ENCODE data around the gene FAM3D. TPM values are rescaled to one million over a fixed set of nuclear protein-coding genes. Genes with fewer than 3 reads are reported as not detected.

FAM3D gene
- polyA plus RNA-seq, 4 donors: 0.82 to 2.0 (median 1.3) TPM; not detected in 1

DNA sequence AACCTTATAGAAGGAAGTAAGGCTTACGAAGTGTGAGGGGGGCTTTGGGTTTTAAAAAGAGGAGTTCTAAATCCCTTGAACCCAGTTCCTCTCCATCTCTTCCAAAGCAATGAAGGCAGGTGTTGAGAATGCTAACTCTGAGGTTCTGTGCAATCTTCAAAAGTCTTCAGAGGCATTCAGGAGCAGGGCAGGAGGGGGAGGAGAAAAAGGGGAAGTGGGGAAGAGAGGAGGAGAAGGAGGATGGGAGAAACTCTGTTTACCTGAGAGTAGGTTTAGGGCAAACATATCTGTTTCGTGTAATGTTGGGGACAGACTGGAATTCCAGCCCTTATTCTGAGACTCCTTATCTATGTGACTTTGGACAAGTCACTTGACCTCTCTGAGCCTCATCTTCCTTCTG is 36.9 kb downstream of the FAM3D start:
- DNase-seq (ENCODE audit: low read depth in 4 of 4, low spot score in 2 of 4): no peak

DNA sequence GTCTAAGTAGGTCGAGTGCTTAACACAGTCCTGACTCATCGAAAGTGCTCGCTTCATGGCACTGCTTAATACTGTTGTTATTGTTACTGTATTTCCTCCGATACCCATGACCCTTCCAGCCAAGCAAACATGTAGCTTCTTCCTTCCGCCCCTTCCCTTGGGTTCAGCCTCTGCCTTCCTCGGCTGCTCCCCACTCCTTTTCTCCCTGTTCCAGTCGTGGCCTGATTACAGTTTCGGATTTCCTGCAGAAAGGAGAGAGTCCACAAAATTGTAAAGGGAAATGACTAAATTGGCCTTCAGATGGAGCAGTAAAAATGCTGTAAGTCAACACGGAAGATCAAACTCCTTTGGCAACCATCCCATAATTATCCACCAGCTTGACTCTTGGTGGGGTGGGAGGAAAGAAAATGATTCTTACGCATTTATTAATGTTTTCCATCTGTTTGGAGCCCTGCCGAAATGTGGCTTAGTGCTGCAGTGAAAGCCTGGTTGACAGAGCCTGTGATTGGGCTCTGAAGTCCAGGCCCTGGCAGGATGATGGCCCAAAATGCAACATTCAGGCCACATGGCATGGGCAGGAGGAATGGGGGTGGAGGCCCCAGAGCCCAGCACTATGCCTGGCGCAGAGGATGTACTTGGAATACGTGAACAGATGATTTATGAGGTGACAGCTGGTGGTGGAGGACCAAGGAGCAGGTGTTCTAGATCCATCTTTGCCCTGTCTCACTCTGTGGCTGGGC is 37.6 kb downstream of the FAM3D start:
- DNase-seq (ENCODE audit: low read depth in 4 of 4, low spot score in 2 of 4): peak in 2 of 4 donors; percentile 44 to 60

DNA sequence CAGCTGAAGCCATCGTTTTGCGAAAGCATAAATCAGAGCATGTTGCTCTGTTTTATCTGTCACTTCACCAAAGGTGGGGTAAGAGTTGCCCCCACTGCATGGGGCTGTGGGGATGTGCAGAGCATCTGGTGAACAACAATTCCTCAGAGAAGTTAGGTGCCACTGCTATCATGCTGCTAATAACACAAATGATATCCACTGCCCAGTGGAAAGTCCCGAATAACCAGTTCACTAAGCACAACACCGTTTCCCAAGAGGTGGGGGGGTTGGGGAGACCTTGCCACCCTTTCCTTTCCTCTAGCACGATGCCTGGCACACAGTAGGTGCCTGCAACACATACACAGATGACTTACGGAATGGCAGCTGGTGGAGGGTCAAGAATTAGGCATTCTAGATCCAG is 38.6 kb downstream of the FAM3D start:
- DNase-seq (ENCODE audit: low read depth in 4 of 4, low spot score in 2 of 4): no peak

DNA sequence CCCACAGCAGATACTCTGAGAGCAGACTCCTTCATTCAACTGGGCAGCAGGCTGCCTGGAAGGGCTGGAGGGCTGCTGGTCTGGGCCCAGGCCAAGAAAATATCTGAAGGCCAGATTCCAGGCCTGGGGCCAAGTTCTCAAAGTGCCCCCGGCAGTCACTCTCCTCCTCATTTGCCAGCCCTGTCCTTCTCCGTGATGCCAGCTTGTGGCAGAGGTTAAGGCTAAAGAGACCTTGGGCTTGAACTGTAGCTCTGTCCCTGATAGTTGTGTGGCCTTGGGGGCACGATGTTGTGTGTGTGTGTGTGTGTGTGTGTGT is 39.0 kb downstream of the FAM3D start:
- DNase-seq (ENCODE audit: low read depth in 4 of 4, low spot score in 2 of 4): no peak

DNA sequence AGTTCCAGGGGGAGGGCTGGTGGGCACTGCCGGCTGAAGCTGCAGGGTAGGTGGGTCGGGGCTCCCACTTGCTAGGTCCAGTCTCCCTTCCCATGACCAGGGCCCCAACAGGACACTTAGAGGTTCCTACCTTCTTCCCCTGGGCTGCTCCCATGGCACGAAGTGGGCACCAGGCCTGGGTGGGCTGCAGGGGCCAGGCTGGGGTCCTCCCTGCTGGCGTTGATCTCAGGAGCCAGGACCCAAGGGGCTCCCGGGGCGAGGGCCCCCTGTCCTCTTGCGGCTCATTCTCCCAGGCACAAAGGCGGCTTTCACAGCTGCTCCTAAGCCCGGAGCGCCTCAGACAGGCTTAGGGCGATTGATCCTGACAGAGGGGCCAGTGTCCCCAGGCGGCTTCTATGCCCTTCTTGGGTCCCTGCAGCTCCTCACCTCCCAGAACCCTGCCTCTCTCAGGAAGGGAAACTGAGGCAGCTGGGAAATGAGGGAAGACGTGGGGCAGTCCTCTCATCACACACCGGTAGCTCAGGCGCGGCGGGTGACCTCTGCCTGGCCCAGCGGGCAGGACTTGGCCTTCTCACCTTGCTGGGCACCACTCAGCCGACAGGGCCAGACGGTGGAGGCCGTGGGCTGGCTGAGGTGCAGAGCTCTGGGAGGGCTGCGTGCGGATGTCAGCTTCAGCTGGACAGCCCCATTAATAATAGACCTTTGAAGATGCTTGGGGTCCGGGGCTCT is 39.6 kb downstream of the FAM3D start:
- DNase-seq (ENCODE audit: low read depth in 4 of 4, low spot score in 2 of 4): no peak

DNA sequence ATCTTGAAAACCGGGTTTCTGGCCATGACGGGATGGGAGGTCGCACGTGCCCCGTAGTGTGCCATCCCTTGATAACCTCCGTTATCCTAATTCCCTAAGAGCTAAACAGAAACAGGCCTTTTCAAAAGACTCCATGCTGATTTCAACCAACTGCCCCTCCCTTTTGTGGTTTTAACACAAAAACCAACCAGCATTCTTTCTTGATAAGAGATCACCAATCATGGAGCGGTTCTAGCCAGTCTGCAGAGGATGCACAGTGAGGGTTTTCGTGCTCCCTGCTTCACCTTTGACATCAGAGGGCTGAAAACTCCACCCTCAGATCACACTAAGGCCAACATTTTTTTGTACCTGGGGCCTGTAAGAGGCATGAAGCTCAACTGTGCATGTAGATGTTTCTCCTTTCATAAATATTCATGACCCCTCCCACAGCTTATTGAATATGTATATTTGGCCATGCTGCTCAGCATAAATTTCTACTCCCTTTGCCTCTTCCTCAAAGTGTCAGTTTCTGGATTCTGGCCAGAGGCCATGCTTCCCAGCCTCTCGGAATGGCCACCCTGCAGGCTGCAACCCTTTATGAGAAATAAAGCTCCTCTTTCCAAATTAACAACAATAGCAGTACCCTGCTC is 41.3 kb downstream of the FAM3D start:
- no peak for DNase-seq (ENCODE audit: low read depth in 4 of 4, low spot score in 2 of 4)

DNA sequence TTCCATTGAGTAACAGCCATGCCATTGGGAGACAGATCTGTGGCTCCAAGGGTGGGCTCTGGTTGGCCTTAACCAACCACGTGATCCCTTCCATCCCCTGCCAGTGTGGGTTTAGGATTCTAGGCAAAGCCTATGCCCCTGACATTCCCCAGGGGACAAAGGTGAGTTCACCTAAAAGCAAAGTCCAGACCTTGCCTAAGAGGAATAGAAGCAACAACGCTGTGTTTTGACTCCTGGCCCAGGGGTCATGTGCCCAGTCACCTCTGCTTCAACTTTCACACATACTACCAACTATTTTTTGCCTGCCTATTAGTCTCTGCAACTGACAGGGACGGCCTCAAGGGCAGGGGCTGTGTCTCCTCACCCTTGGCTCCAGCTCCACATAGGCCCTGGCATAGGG is 42.0 kb downstream of the FAM3D start:
- DNase-seq (ENCODE audit: low read depth in 4 of 4, low spot score in 2 of 4): no peak

DNA sequence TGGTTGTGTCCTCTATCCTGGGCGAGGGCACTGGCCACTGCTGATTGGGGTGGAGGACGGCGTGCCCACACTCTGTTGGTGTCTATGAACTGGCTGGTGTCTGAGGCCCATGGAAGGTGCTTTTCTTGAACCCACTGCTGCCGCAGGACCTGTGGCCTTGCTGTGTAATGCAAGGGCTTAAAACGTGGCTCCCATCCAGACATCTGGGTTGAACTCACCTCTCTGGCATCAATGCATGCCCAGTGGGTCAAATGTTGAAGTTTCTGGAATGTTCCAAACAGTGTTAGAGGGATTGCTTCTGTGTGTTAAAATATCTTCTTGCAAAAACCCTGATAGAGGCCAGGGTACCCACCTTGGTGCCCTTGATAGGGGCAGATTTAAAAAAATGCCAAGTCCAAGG is 42.6 kb downstream of the FAM3D start:
- DNase-seq (ENCODE audit: low read depth in 4 of 4, low spot score in 2 of 4): no peak

DNA sequence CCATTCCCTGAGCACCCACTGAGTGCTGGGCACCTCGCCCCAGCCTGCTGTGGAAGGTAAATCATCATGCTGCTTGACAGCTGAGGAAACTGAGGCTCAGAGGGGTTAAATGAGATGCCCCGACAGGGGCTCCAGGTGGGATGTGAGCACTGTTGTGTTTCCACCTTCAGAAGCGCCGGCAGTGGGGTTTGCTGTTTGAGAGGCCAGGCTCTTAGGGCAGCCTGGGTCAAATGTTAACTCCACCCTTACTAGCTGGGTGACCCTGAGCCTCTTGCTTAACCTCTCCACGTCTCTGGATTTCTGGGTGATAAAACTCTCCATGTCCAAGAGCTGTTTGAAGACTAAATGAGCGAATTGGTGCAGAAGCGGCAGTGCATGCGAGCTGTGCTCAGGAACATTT is 43.1 kb downstream of the FAM3D start:
- no peak for DNase-seq (ENCODE audit: low read depth in 4 of 4, low spot score in 2 of 4)

DNA sequence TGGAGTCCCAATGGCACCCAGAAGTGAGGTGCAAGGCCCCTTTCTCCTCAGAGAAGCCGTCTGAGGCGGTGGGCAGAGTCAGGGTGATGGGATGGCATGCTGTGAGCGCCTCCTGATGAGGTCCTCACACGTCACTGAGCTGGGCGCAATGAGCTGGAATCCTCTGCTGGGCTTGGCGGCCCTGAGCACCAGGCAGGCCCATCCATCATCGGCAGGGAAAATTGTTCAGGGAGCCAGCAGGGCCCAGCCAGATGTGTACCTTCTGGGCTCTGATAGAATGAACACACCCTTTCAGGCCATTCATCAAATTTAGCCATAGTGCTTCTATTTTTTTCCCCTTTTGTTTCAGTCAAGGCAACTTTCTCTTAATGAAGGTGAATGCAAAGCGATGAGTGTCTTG is 43.7 kb downstream of the FAM3D start:
- no peak for DNase-seq (ENCODE audit: low read depth in 4 of 4, low spot score in 2 of 4)

DNA sequence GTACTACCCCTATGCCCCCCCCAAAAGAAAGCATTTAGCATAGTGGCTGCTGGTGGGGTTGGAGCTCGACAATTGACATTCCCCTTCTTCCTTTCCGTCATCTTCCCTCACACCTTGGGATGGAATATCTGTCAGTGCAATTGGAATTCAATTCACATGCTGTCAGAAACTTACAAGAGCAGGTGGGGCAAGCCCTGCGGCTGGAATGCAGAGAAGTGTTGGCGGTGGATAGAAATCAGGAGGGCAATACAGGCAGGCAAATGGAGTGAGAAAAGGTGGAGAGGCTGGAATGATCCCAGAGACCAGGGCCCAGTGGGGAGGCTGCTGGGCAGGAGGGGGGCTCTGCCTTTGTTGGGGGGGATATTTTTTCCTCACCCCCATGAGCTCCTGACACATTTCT is 44.1 kb downstream of the FAM3D start:
- DNase-seq (ENCODE audit: low read depth in 4 of 4, low spot score in 2 of 4): no peak

DNA sequence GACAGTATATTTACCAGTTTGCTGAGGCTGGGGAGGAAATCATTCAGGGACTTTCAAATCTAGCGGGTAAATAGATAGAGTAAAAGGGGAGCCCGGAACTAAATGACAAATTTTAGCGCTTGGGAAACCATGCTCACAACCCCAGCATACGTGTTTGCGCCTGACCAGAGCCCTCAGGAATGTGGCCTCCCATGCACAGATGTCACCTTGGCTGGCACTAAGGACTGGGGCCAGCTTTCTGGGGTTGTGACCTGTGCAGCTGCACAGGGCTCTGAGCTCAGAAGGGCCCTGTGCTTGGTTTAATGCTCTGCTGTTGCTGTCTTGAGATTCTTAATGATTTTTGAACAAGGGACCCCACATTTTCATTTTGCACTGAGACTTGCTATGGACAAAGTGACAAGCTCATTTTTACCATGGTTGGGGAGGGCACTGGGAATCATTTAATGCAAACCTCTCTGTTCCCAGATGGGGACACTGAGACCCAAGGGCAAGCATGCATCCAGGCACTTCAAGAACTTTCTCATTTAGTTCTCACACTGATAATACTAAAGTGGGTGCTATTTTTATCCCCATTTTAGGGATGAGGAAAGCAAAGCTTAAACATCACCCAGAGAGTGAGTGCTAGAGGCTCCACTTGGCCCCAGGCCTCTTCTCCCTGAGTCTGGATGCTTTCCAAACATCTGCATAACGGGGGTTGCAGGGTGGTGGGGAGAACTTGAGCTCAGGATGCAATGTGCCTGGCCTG is 45.3 kb downstream of the FAM3D start:
- DNase-seq (ENCODE audit: low read depth in 4 of 4, low spot score in 2 of 4): no peak

DNA sequence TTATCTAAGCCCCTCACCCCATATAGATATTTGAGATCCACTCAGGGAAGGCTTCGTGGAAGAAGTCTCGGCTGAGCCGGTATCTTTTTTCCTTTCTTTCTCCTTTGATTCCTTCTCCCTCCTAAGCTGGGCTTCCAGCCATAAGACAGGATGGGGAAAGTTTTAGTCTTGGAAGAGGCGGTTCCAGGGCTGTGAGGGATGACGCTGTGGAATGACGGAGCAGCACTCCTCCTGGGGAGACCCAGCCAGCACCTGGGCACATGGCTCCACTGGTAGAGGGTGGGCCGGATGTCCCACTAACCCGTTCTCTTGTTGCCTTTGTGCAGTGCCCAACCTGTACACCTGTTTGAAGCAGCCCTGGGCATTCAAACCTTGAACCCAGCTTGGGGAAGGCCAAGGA is 46.2 kb downstream of the FAM3D start:
- DNase-seq (ENCODE audit: low read depth in 4 of 4, low spot score in 2 of 4): no peak

DNA sequence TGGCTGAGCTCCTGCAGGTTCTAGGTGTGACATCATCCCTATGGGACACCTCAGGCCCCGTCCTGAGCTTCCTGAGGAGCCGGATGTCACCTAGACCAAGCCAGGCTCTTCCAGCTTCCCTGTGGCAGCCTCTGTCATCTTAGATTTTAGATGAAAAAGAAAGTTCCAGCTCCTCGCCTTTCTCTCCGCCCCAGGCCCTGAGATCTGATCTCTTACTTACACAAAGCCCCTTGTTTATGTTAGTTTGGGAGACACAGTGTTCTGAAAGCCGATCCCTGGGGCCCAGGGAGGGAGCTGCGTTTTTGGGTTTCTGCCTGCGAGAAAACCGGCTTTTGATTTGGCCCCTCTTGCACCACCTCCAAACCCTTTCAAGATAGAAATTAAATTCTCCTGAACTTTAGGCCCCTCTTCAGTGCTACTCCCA is 49.2 kb downstream of the FAM3D start:
- peak in 2 of 4 donors; percentile 64 to 67 for DNase-seq (ENCODE audit: low read depth in 4 of 4, low spot score in 2 of 4)

DNA sequence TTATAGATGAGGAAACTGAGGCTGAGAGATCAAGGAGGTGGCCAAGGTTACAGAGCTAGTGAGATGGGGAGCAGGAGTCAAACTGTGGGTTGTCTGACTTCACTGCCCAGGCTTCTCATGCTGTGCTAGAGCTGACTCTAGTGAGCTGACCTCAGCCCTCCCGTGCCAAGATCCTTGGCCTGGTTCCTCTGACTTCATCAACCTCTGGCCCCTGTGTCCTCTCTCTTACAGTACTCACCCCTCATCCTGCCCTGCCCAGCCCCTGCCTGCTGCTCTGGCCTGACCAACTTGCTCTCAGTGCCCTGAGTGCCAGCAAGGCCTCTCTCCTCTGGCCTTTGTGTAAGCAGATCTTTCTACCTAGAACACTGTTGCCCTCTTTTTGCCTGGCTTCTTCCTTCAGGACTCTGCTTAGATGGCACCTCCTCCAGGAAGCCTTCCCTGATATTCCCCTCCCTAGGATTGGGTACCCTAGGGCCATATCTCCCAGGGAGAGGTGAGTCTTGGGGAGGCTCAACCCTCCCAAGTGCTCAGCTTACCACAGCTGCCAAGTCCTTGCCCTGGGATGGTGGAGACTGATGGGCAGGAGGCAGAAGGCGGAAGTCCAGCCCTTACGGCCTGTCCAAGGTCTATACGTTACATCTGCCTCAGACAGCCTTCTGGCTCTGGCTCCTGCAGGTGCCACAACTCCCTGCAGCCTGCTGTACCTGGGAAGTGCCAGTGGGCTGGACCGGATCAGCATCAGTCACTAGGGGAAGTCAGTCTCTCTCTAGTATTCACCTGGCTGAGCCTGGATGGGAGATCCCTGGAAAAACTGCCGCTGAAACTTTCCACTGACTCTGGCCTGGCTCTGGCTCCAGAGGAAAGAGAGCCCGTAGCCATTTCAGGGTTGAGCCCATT is 53.1 kb downstream of the FAM3D start:
- DNase-seq (ENCODE audit: low read depth in 4 of 4, low spot score in 2 of 4): no peak

DNA sequence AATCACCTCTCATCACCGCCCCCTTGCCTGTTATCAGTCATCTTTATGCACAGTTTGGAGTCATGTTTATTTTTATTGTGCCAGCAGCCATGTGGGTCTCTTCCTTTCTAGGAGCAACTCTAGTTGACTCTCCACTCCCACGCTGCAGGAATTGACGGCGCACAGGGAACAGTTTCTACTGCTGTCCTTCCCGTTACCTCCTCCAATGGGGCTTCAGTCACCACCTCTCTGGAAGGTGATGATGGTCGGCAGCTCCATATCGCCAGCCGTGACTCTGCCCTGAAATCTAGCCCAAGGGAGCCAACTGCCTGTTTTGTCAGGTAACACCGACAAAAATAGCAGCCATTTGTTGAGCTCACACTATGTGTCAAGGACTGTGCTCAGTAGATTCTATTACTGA is 53.7 kb downstream of the FAM3D start:
- DNase-seq (ENCODE audit: low read depth in 4 of 4, low spot score in 2 of 4): no peak

DNA sequence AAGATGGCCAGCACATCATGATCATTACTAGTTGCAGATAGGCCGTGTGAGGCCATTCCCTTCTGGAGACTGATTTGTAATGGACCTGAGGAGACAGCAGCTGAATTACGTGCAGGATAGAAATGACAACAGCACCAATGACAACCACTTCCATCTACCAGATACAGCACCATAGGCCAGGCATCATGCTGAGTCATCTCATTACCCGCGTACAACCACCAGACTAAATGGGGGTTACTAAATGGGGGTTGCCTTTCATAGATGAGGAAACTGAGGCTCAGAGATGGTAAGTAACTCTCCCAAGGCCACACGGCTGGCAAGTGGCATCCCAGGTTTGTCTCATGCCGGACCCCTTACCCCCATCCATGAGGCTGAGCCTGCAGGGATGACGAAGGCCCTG is 56.6 kb downstream of the FAM3D start:
- DNase-seq (ENCODE audit: low read depth in 4 of 4, low spot score in 2 of 4): no peak

DNA sequence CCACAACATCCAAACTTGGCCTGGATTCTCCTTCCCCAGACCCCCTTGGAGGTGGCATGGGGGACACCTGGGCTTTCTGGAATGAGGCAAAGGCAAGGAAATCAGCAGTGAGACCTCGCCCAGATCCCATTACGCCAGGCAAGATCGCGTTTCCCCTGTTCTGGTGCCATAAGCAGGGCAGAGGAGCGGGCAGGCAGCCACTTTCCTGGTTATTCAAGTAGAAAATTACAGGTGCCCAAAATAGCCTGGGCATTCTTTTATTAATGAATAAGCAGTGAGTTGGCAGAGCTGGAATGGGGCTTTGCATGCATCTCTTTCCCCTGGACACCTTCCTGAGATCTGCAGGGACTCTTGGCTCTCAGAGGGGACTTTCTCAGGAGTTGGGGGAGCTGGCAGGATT is 57.9 kb downstream of the FAM3D start:
- peak in 2 of 4 donors; percentile 35 to 65 for DNase-seq (ENCODE audit: low read depth in 4 of 4, low spot score in 2 of 4)

DNA sequence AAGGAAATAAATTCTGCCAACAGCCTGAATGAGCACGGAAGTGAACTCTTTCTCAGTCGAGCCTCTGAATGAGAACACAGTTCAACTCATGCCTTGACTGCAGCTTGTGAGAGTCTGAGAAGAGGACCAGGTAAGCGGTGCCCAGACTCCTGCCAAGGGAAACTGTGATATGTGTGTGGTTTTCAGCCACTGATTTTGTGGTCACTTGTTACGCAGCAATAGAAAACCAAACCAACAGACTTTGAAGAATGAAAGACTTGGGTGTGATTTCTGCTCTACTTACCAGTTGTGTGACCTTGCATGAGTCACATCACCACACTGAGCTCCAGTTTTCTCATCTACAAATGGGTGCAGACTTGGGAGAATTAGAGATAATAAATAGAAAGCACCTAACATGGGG is 58.8 kb downstream of the FAM3D start:
- DNase-seq (ENCODE audit: low read depth in 4 of 4, low spot score in 2 of 4): no peak

DNA sequence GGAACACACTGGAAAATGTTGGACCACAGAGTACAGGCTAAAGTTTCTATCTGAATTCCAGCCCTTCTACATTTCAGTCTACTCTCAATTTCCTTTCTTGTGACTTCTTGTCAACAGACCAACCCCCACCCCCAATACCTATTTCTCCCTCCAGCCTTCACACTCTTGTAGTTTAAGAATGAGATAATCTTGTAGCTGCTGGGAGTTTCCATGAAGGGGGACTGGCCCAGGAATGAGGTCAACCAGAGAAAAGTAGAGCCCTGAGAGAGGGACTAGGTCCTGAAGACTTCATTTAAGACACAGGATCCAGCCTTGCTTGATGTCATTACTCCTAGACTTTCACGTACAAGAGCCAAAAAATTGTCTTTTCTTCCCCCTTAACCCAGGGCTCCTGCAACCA is 59.9 kb downstream of the FAM3D start:
- DNase-seq (ENCODE audit: low read depth in 4 of 4, low spot score in 2 of 4): no peak
